Immature natural killer cell (primary cell): Measurements from ENCODE around the gene TWSG1. TPM values are rescaled to one million over a fixed set of nuclear protein-coding genes. Genes with fewer than 3 reads are reported as not detected.
"Not testable (repeated sequence)": the region's sequence is repeated elsewhere in the genome, so short reads cannot be mapped to it uniquely, and the experiment has no call there.

Experiments used
- DNase-seq, 3 donors: peaks; one replicate each; pipeline ENCODE4 v3.0.0; 2022; ENCODE audit warnings: mixed read lengths in 1 of 3
- H3K27ac Mint-ChIP-seq, 6 donors: one replicate each; pipeline ENCODE4 v1.8.0; 2020; ENCODE audit warnings: mixed read lengths in 6 of 6, mild to moderate bottlenecking in 5 of 6, inconsistent platforms in 4 of 6, moderate library complexity in 3 of 6
- H3K27me3 Mint-ChIP-seq, 3 donors: one replicate each; pipeline ENCODE4 v1.8.0; 2020 to 2021; ENCODE audit warnings: low read depth in 3 of 3, mild to moderate bottlenecking in 3 of 3, mixed read lengths in 3 of 3, moderate library complexity in 3 of 3, inconsistent platforms in 1 of 3
- H3K36me3 Mint-ChIP-seq, 3 donors: one replicate each; pipeline ENCODE4 v1.8.0; 2020; ENCODE audit warnings: mixed read lengths in 3 of 3, inconsistent platforms in 2 of 3, mild to moderate bottlenecking in 2 of 3
- H3K4me1 Mint-ChIP-seq, 2 donors: one replicate each; pipeline ENCODE4 v1.8.0; 2020; ENCODE audit warnings: inconsistent platforms in 2 of 2, mild to moderate bottlenecking in 2 of 2, mixed read lengths in 2 of 2, moderate library complexity in 1 of 2
- H3K4me3 Mint-ChIP-seq, 5 donors: one replicate each; pipeline ENCODE4 v1.8.0; 2020; ENCODE audit warnings: mild to moderate bottlenecking in 5 of 5, mixed read lengths in 5 of 5, inconsistent platforms in 3 of 5, moderate library complexity in 3 of 5
- H3K9me3 Mint-ChIP-seq, 6 donors: one replicate each; pipeline ENCODE4 v1.8.0; 2020; ENCODE audit warnings: mild to moderate bottlenecking in 6 of 6, mixed read lengths in 6 of 6, inconsistent platforms in 4 of 6, moderate library complexity in 3 of 6
- polyA plus RNA-seq, 3 donors: library from polyadenylated mRNA; unstranded; fragments of 300-500 nt; fragmentation: Illumina TruSeq; gene quantifications; one replicate each; pipeline ENCODE4 v1.2.3, GENCODE V29; 2021

The TWSG1 gene
- polyA plus RNA-seq, 3 donors from 2014 or later: 5.1 to 5.3 (median 5.3) TPM

DNA sequence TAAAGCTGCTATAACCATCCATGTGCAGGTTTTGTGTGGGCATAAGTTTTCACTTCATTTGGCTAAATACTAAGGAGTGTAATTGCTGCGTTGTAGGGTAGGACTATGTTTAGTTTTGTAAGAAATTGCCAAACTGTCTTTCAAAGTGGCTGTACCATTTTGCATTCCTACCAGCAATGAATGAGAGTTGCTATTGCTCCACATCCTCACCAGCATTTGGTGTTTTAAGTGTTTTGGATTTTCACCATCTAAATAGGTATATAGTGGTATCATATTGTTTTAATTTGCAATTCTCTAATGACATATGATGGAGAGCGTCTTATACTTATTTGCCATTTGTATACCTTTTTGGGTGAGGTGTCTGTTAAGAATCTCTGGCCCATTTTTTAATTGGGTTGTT lies 12.2 kb downstream of the TWSG1 start:
- H3K36me3 Mint-ChIP-seq: peaks cover 4 to 11% (median 7%) of the 10 kb centered on the region in 3 donors
- no peak for DNase-seq
- H3K27me3 Mint-ChIP-seq: no peaks in the 10 kb centered on the region
- H3K27ac Mint-ChIP-seq: no peak overlapping the region
- H3K4me1 Mint-ChIP-seq: peaks cover 0 to 5% of the 10 kb centered on the region in 2 donors
- no peak overlapping the region for H3K4me3 Mint-ChIP-seq
- no peaks in the 10 kb centered on the region for H3K9me3 Mint-ChIP-seq

GRCh38 chr18:9348079-9348671 lies 13.6 kb downstream of the TWSG1 start:
- H3K4me3 Mint-ChIP-seq: no peak overlapping the region
- no peak overlapping the region for H3K27ac Mint-ChIP-seq
- peaks cover 0 to 5% of the 10 kb centered on the region in 2 donors for H3K4me1 Mint-ChIP-seq
- no peaks in the 10 kb centered on the region for H3K9me3 Mint-ChIP-seq
- no peak for DNase-seq
- no peaks in the 10 kb centered on the region for H3K27me3 Mint-ChIP-seq
- H3K36me3 Mint-ChIP-seq: peaks cover 4 to 11% (median 7%) of the 10 kb centered on the region in 3 donors

DNA sequence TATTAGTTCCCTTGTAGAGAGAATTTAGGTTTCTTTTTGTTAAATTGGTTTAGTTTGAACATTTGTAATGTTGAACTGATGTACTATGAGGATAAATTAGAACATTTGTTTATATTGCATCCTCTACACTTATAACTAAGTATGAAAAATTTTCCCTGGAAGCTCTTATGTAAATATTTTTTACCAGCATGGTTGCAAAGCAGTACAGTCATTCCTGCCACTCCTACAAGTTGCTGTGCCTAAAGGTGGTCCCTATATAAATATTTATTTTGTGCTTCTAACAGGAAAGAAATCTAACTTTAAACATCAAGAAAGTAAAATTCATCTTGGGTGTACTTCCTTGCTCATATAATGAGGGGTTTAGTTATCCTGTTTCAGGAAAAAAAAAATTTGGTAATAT lies 14.2 kb downstream of the TWSG1 start:
- H3K27me3 Mint-ChIP-seq: peaks cover 0 to 2% (median 0%) of the 10 kb centered on the region in 3 donors
- no peaks in the 10 kb centered on the region for H3K9me3 Mint-ChIP-seq
- no peak for DNase-seq
- H3K4me3 Mint-ChIP-seq: no peak overlapping the region
- H3K4me1 Mint-ChIP-seq: peaks cover 0 to 5% of the 10 kb centered on the region in 2 donors
- no peak overlapping the region for H3K27ac Mint-ChIP-seq
- peaks cover 0 to 9% (median 4%) of the 10 kb centered on the region in 3 donors for H3K36me3 Mint-ChIP-seq

GRCh38 chr18:9353596-9353995 lies 19.0 kb downstream of the TWSG1 start:
- H3K27ac Mint-ChIP-seq: no peak overlapping the region
- no peaks in the 10 kb centered on the region for H3K9me3 Mint-ChIP-seq
- no peak overlapping the region for H3K4me3 Mint-ChIP-seq
- no peaks in the 10 kb centered on the region for H3K4me1 Mint-ChIP-seq
- peaks cover 0 to 2% (median 1%) of the 10 kb centered on the region in 3 donors for H3K27me3 Mint-ChIP-seq
- no peak for DNase-seq
- H3K36me3 Mint-ChIP-seq: no peaks in the 10 kb centered on the region

DNA sequence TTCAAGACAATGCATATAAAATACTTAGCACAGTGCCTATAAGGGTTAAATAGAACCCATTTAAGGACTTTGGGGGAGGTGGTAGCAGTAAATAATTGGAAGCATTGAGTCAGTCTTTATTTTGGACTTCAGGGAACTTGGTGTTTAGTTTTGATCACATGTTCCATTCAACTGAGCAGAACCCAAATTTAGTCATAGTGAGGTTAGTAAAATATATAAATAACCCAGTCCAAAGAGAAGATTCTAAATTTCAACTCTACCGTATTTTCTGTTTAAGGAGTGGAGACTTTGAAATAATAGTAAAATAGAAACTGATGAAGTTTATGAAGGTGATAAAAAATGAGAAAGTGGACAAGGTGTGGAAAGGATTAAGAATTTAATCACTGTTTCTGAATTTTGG lies 19.7 kb downstream of the TWSG1 start:
- H3K27me3 Mint-ChIP-seq: peaks cover 0 to 2% (median 1%) of the 10 kb centered on the region in 3 donors
- H3K9me3 Mint-ChIP-seq: no peaks in the 10 kb centered on the region
- no peaks in the 10 kb centered on the region for H3K4me1 Mint-ChIP-seq
- H3K36me3 Mint-ChIP-seq: no peaks in the 10 kb centered on the region
- no peak for DNase-seq
- H3K27ac Mint-ChIP-seq: no peak overlapping the region
- H3K4me3 Mint-ChIP-seq: no peak overlapping the region

- H3K27ac Mint-ChIP-seq: no peak overlapping the region
- H3K36me3 Mint-ChIP-seq: peaks cover 0 to 8% (median 3%) of the 10 kb centered on the region in 3 donors
- peaks cover 0 to 3% (median 1%) of the 10 kb centered on the region in 3 donors for H3K27me3 Mint-ChIP-seq
- H3K4me3 Mint-ChIP-seq: no peak overlapping the region
- DNase-seq: no peak
- no peaks in the 10 kb centered on the region for H3K9me3 Mint-ChIP-seq
- H3K4me1 Mint-ChIP-seq: no peaks in the 10 kb centered on the region
These were observed 22.4 kb downstream of the TWSG1 start for GRCh38 chr18:9356976-9357375.

DNA sequence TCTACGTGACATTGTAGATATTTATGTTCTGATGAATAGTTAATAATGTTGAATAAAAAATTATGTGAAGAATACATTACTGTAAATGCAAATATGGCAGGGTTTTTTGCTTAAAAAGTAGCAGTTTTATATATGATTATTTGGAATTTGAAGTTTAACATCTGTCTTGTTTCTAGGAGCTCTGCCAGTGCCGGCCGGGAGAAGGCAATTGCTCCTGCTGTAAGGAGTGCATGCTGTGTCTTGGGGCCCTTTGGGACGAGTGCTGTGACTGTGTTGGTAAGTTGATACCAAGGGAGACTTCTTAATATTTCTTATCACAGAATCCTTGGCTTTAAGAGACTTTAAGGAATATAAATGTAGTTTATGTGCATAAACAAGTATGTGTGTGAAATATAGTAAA lies 25.2 kb downstream of the TWSG1 start:
- Mint-ChIP-seq H3K36me3 (peaks cover 3 to 21% (median 4%) of the 10 kb centered on the region in 3 donors), H3K9me3 (no peaks in the 10 kb centered on the region), H3K4me1 (no peaks in the 10 kb centered on the region), H3K27me3 (peaks cover 0 to 2% (median 1%) of the 10 kb centered on the region in 3 donors), H3K4me3 (no peak overlapping the region), H3K27ac (no peak overlapping the region)
- no peak for DNase-seq

GRCh38 chr18:9361191-9361590 lies 26.6 kb downstream of the TWSG1 start:
- Mint-ChIP-seq H3K4me1 (no peaks in the 10 kb centered on the region), H3K27ac (no peak overlapping the region), H3K4me3 (no peak overlapping the region), H3K36me3 (peaks cover 3 to 21% (median 4%) of the 10 kb centered on the region in 3 donors), H3K27me3 (peaks cover 0 to 2% (median 1%) of the 10 kb centered on the region in 3 donors), H3K9me3 (no peaks in the 10 kb centered on the region)
- DNase-seq: no peak

DNA sequence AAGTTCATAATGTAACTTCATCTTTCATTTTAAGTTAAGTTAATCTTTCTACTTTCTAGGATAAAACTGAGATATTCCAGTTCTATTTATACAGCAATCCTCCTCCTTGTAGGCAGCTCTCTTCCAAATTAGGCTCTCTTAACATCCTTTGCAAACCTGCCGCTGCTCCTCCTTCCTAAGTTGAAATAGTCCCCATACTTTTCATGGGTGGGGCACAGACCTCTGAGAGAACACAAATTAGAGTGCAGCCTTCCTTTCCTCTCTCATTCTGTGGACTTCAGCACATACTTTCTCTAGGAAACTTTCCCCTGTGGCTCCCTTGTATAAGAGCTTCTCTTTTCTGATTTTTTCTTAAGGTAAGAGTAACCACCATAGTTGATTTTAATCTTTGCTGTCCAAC lies 28.3 kb downstream of the TWSG1 start:
- Mint-ChIP-seq H3K27me3 (peaks cover 0 to 2% (median 0%) of the 10 kb centered on the region in 3 donors), H3K9me3 (no peaks in the 10 kb centered on the region), H3K4me1 (no peaks in the 10 kb centered on the region), H3K27ac (no peak overlapping the region), H3K36me3 (peaks cover 7 to 21% (median 8%) of the 10 kb centered on the region in 3 donors), H3K4me3 (no peak overlapping the region)
- DNase-seq: no peak

GRCh38 chr18:9364242-9364641 lies 29.7 kb downstream of the TWSG1 start:
- Mint-ChIP-seq H3K4me1 (no peaks in the 10 kb centered on the region), H3K27ac (no peak overlapping the region), H3K4me3 (no peak overlapping the region), H3K27me3 (peaks cover 0 to 2% (median 0%) of the 10 kb centered on the region in 3 donors), H3K9me3 (no peaks in the 10 kb centered on the region), H3K36me3 (peaks cover 7 to 21% (median 8%) of the 10 kb centered on the region in 3 donors)
- DNase-seq: no peak

DNA sequence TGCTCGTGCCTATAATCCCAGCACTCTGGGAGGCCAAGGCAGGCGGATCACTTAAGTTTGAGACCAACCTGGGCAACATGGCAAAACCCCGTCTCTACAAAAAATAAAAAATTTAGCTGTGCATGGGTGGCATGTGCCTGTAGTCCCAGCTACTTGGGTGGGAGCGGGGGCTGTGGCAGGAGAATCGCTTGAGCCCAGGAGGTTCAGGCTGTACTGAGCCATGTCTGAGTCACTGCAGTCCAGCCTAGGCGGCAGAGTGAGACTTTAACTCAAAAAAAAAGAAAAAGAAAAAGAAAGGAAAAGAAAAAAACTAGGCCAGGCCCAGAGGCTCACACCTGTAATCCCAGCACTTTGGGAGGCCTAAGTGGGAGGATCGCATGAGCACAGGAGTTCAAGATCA lies 30.8 kb downstream of the TWSG1 start:
- no peak for DNase-seq
- no peaks in the 10 kb centered on the region for H3K9me3 Mint-ChIP-seq
- H3K27ac Mint-ChIP-seq: no peak overlapping the region
- H3K4me3 Mint-ChIP-seq: no peak overlapping the region
- H3K4me1 Mint-ChIP-seq: no peaks in the 10 kb centered on the region
- H3K27me3 Mint-ChIP-seq: peaks cover 0 to 1% (median 0%) of the 10 kb centered on the region in 3 donors
- H3K36me3 Mint-ChIP-seq: peaks cover 11 to 23% (median 12%) of the 10 kb centered on the region in 3 donors

- no peak for DNase-seq
- peaks cover 10 to 19% (median 12%) of the 10 kb centered on the region in 3 donors for H3K36me3 Mint-ChIP-seq
- H3K27me3 Mint-ChIP-seq: no peaks in the 10 kb centered on the region
- H3K4me3 Mint-ChIP-seq: no peak overlapping the region
- H3K27ac Mint-ChIP-seq: no peak overlapping the region
- H3K9me3 Mint-ChIP-seq: no peaks in the 10 kb centered on the region
- no peaks in the 10 kb centered on the region for H3K4me1 Mint-ChIP-seq
These were observed 31.6 kb downstream of the TWSG1 start for GRCh38 chr18:9366126-9366714.

DNA sequence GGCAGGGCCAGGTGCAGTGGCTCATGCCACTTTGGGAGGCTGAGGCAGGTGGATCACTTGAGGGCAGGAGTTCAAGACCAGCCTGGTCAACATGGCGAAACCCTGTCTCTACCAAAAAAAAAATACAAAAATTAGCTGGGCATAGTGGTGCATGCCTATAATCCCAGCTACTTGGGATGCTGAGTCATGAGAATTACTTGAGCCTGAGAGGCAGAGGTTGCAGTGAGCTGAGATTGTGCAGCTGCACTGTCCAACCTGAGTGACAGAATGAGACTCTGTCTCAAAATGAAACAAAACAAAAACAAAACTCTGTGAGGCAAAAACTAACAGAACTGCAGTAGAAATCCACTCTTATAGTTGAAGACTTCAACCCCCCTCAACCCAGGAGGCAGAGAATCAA lies 38.7 kb downstream of the TWSG1 start:
- H3K4me3 Mint-ChIP-seq, H3K4me1 Mint-ChIP-seq, H3K27me3 Mint-ChIP-seq, DNase-seq, H3K27ac Mint-ChIP-seq, H3K9me3 Mint-ChIP-seq: not testable (repeated sequence)
- H3K36me3 Mint-ChIP-seq: peaks cover 14 to 18% (median 18%) of the 10 kb centered on the region in 3 donors

GRCh38 chr18:9379118-9379517 lies 44.5 kb downstream of the TWSG1 start:
- Mint-ChIP-seq H3K4me1 (no peaks in the 10 kb centered on the region), H3K27ac (no peak overlapping the region), H3K4me3 (no peak overlapping the region), H3K36me3 (peaks cover 4 to 26% (median 17%) of the 10 kb centered on the region in 3 donors), H3K9me3 (no peaks in the 10 kb centered on the region), H3K27me3 (peaks cover 0 to 2% (median 0%) of the 10 kb centered on the region in 3 donors)
- no peak for DNase-seq

GRCh38 chr18:9380101-9380500 lies 45.5 kb downstream of the TWSG1 start:
- no peak for DNase-seq
- Mint-ChIP-seq H3K4me3 (no peak overlapping the region), H3K9me3 (no peaks in the 10 kb centered on the region), H3K27ac (no peak overlapping the region), H3K4me1 (no peaks in the 10 kb centered on the region), H3K36me3 (peaks cover 4 to 26% (median 17%) of the 10 kb centered on the region in 3 donors), H3K27me3 (peaks cover 0 to 2% (median 0%) of the 10 kb centered on the region in 3 donors)
